ENCODE measurements around the gene NDP. TPM values are rescaled to one million over a fixed set of nuclear protein-coding genes. Genes with fewer than 3 reads are reported as not detected.

The NDP gene
- total RNA-seq, 4 donors from 2014 or later = 0.52 TPM; not detected in 3

DNA sequence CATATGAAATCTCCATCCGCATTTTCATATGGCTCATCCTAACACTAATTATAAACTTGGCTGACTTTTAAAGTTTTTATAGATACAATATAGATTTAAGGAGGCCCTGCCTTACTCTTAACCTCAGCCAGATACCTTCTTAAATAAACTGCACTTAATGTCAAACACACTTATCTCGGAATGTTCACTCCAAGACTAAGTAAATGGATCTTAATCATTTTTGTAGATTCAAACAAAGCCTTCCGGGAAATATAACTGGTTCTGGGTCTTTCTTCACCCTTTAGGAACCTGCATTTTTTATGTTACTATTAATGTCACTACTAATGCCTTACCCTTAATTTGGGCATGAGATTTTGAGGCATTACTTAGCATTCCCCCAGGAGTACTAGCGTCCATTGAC lies 43.7 kb upstream of the NDP start:
- intact Hi-C loops (cut with DNase I) = no loop called here
- Histone ChIP-seq H3K27me3 (no peaks in the 10 kb centered on the region), H3K9me3 (no peaks in the 10 kb centered on the region), H3K27ac (replicated peaks in 1 of 4) (no peak overlapping the region), H3K36me3 (no peaks in the 10 kb centered on the region), H3K4me1 (no peaks in the 10 kb centered on the region), H3K4me3 (no peak overlapping the region)
- WGBS = 70% methylated on average over 4 of the region's 4 CpGs
- no peak for DNase-seq (ENCODE audit: extremely low spot score)
- TF ChIP-seq, protein P1, sequence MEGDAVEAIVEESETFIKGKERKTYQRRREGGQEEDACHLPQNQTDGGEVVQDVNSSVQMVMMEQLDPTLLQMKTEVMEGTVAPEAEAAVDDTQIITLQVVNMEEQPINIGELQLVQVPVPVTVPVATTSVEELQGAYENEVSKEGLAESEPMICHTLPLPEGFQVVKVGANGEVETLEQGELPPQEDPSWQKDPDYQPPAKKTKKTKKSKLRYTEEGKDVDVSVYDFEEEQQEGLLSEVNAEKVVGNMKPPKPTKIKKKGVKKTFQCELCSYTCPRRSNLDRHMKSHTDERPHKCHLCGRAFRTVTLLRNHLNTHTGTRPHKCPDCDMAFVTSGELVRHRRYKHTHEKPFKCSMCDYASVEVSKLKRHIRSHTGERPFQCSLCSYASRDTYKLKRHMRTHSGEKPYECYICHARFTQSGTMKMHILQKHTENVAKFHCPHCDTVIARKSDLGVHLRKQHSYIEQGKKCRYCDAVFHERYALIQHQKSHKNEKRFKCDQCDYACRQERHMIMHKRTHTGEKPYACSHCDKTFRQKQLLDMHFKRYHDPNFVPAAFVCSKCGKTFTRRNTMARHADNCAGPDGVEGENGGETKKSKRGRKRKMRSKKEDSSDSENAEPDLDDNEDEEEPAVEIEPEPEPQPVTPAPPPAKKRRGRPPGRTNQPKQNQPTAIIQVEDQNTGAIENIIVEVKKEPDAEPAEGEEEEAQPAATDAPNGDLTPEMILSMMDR (IDR thresholded peaks at IDR 0.05) = no peak

DNA sequence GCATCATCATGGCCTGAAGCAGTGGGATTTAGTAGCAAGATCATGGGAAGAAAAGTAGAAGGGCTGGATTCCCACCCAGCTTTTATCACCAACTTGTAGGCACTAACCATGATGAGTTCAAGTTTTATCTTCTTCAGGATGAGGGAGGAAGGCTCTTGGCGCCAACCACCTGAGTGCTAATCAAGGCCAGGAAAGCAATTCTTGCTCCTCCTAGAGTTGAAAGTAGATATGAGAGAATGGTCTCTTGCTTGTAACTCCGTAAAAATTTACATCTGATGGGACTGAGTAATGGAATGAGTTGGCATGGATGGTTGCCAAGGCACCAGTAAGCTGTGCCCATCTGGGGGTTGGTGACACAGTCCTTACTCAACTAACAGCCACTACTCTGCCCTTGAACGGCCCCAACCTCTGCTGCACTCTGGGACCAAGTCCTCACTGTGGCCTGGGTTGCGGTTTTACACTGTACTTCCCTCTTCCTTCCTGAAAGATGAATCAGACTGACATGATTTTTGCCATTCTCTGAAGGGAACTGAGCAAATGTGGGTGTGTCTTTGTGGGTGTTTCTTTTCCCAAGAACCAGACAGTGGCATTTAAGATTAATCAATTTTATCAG lies 39.4 kb upstream of the NDP start:
- DNase-seq (ENCODE audit: extremely low spot score) = no peak
- Histone ChIP-seq H3K36me3 (no peaks in the 10 kb centered on the region), H3K27me3 (no peaks in the 10 kb centered on the region), H3K9me3 (no peaks in the 10 kb centered on the region), H3K4me1 (no peaks in the 10 kb centered on the region), H3K27ac (replicated peaks in 1 of 4) (no peak overlapping the region), H3K4me3 (no peak overlapping the region)
- intact Hi-C loops (cut with DNase I) = no loop called here
- WGBS = 41% methylated on average over 4 of the region's 4 CpGs
- TF ChIP-seq EP300 (IDR thresholded peaks at IDR 0.05) (no peak), POLR2AphosphoS5 (IDR thresholded peaks at IDR 0.05) (no peak), POLR2A (IDR thresholded peaks at IDR 0.05; ENCODE audit: low read depth) (no peak)
- TF ChIP-seq, protein P1 (IDR thresholded peaks at IDR 0.05) = no peak

DNA sequence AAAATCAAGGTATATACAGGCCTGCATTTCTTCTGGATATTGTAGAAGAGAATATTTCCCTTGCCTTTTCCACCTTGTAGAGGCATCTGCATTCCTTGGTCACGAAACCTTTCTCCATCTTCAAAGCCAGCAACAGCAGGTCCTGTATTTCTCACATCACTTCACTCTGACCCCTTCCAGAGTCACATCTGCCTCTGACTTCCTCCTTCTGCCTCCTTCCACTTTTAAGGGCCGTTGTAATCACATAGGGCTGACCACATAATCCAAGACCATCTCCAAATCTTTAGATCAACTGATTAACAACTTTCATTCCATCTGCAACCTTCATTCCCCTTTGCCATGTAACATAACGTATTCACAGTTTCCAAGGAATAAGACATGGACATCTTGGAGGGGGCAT lies 38.3 kb upstream of the NDP start:
- TF ChIP-seq POLR2A (IDR thresholded peaks at IDR 0.05; ENCODE audit: low read depth) = no peak
- no peak for TF ChIP-seq POLR2AphosphoS5 (IDR thresholded peaks at IDR 0.05)
- TF ChIP-seq, protein P1 (IDR thresholded peaks at IDR 0.05) = no peak
- no peak for TF ChIP-seq EP300 (IDR thresholded peaks at IDR 0.05)
- Histone ChIP-seq H3K4me1 (no peaks in the 10 kb centered on the region), H3K36me3 (no peaks in the 10 kb centered on the region), H3K4me3 (no peak overlapping the region), H3K27me3 (no peaks in the 10 kb centered on the region), H3K27ac (replicated peaks in 1 of 4) (no peak overlapping the region), H3K9me3 (no peaks in the 10 kb centered on the region)
- WGBS = 59% methylated on average over 3 of the region's 3 CpGs
- intact Hi-C loops (cut with DNase I) = no loop called here
- no peak for DNase-seq (ENCODE audit: extremely low spot score)

DNA sequence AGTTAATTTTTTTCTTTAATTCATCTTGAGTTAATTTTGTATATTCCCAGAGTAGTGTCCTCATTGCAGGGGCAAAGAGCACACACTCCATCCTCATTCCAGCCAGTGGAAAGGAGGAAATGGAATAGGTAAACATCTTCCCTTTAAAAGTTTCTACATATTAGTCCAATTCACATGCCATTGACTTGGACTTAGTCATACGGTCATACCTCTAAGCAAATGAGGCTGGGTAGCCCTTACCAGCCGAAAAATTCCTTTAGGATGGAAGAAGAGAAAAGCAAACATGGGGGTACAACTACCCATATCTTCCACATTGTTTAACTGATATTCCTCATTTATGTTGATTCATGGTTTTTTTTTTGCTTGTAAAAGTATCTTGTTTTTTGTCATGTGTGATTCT lies 37.4 kb upstream of the NDP start:
- 76% methylated on average over 2 of the region's 2 CpGs for WGBS
- no peak for DNase-seq (ENCODE audit: extremely low spot score)
- no peaks in the 10 kb centered on the region for H3K36me3 ChIP-seq
- H3K27me3 ChIP-seq = no peaks in the 10 kb centered on the region
- H3K9me3 ChIP-seq = no peaks in the 10 kb centered on the region
- H3K27ac ChIP-seq (replicated peaks in 1 of 4) = no peak overlapping the region
- no peaks in the 10 kb centered on the region for H3K4me1 ChIP-seq
- no peak for TF ChIP-seq POLR2AphosphoS5 (IDR thresholded peaks at IDR 0.05)
- TF ChIP-seq, protein P1 (IDR thresholded peaks at IDR 0.05) = no peak
- TF ChIP-seq EP300 (IDR thresholded peaks at IDR 0.05) = no peak
- TF ChIP-seq POLR2A (IDR thresholded peaks at IDR 0.05; ENCODE audit: low read depth) = no peak
- intact Hi-C loops (cut with DNase I) = no loop called here
- no peak overlapping the region for H3K4me3 ChIP-seq

DNA sequence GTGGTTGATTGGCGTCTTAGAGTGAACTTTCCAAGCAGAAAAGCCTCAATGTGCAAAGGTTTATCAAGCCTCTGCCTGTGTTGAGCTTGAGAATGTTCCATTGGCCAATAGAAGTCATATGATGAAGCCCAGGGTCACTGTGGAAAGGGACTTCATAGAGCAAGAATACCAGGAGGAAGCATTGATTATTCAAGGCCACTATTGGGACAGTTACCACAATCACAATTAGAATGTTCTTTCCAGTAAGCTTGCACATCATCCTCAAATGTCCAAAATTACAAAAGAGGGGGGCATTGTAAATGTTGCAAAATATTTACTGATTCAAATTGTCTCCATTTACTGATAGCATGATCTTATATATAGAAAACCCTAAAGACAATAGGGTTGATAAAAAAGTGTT lies 32.9 kb upstream of the NDP start:
- 53% methylated on average over 1 of the region's 1 CpG for WGBS
- no peak overlapping the region for H3K4me3 ChIP-seq
- intact Hi-C loops (cut with DNase I) = no loop called here

More for the DNA sequence above, 32.9 kb upstream of the NDP start:
- H3K27ac ChIP-seq (replicated peaks in 1 of 4) = no peak overlapping the region
- no peaks in the 10 kb centered on the region for H3K4me1 ChIP-seq
- no peaks in the 10 kb centered on the region for H3K36me3 ChIP-seq
- no peaks in the 10 kb centered on the region for H3K9me3 ChIP-seq
- TF ChIP-seq EP300 (IDR thresholded peaks at IDR 0.05) = no peak
- no peak for TF ChIP-seq POLR2A (IDR thresholded peaks at IDR 0.05; ENCODE audit: low read depth)
- TF ChIP-seq POLR2AphosphoS5 (IDR thresholded peaks at IDR 0.05) = no peak
- TF ChIP-seq, protein P1 (IDR thresholded peaks at IDR 0.05) = no peak
- peaks cover 0 to 3% (median 0%) of the 10 kb centered on the region in 4 donors for H3K27me3 ChIP-seq
- DNase-seq (ENCODE audit: extremely low spot score) = no peak
